Ovary (tissue), 9 donors: ENCODE data around the gene PEPD. TPM values are rescaled to one million over a fixed set of nuclear protein-coding genes. Genes with fewer than 3 reads are reported as not detected.
A peak's percentile ranks its signal among the peaks of the same experiment; 100 is the strongest.
"Not testable (repeated sequence)": the region's sequence is repeated elsewhere in the genome, so short reads cannot be mapped to it uniquely, and the experiment has no call there.

Source experiments
- DNase-seq, 5 donors: peaks; one replicate each; pipeline ENCODE4 v3.0.0-alpha.2; 2019 to 2020
- H3K27ac ChIP-seq, 2 donors: fragments of 200-600 bp; one replicate each; pipeline versions ENCODE4 v1.5.1 to v1.8.0; 2019 to 2022
- H3K27me3 ChIP-seq: fragments of 200-600 bp; one replicate; pipeline ENCODE4 v1.8.0; 2022
- H3K36me3 ChIP-seq: fragments of 200-600 bp; sonication (generic); one replicate; pipeline ENCODE4 v1.5.1; 2019
- H3K4me1 ChIP-seq: one replicate; pipeline ENCODE4 v1.8.1; 2013; ENCODE audit warnings: mild to moderate bottlenecking, moderate library complexity; ENCODE audit not compliant: insufficient read depth
- H3K4me3 ChIP-seq: fragments of 200-600 bp; sonication (generic); one replicate; pipeline ENCODE4 v1.5.1; 2017
- H3K9me3 ChIP-seq, 2 donors: fragments of 200-600 bp in 1 of 2; sonication (generic) in 1 of 2; one replicate each; pipeline versions ENCODE4 v1.5.1 to v1.8.1; 2013 to 2019; ENCODE audit warnings: mild to moderate bottlenecking in 1 of 2, moderate library complexity in 1 of 2
- CTCF ChIP-seq, 3 donors: fragments of 450-650 bp in 2 of 3; fragments of 200-600 bp in 1 of 3; IDR thresholded peaks; one replicate each; pipeline versions ENCODE4 v1.5.1 to v1.8.0; 2016 to 2022; ENCODE audit warnings: antibody characterized with exemption in 3 of 3, mild to moderate bottlenecking in 1 of 3
- EP300 ChIP-seq: sonication (generic); formaldehyde crosslinking; IDR thresholded peaks from one replicate; pipeline ENCODE4 v1.6.1; 2017; ENCODE audit warnings: antibody characterized with exemption
- POLR2A ChIP-seq: fragments of 450-650 bp; IDR thresholded peaks from one replicate; pipeline ENCODE4 v1.6.1; 2017; ENCODE audit warnings: antibody characterized with exemption, mild to moderate bottlenecking, moderate library complexity
- WGBS, 3 donors: extraction: QIAGEN DNeasy Blood & Tissue Kit in 1 of 3; methylation state at CpG; one replicate each; pipeline versions ENCODE4 v1.1.5 to v1.1.7; 2013 to 2017; 5-methylcytosine and 5-hydroxymethylcytosine counted together
- intact Hi-C, 4 donors: fragments of 100-400 bp; cut with DNase I; formaldehyde crosslinking; loops; one replicate each; pipeline versions ENCODE4 v1.11.0 to v1.15.1; 2022 to 2023
- polyA plus RNA-seq, 2 donors: library from polyadenylated mRNA; stranded (reverse); fragments of 200-250 nt in 1 of 2; fragments of 350-450 nt in 1 of 2; fragmentation: Illumina TruSeq in 1 of 2; extraction: RNeasy Lipid Tissue Mini Kit (QIAGEN cat#74804) in 1 of 2; gene quantifications; one replicate each; pipeline ENCODE4 v1.2.3, GENCODE V29; 2013 to 2014
- total RNA-seq, 7 donors: library from RNA; depleted of rRNA in 2 of 7; stranded (reverse); fragments of >200 nt in 2 of 7; fragmentation: NEBNext Ultra II Directional in 3 of 7; extraction: Animal tissue kit (Norgen Biotek cat#: 25700) in 3 of 7; gene quantifications; one replicate each; pipeline versions ENCODE4 v1.1.0 to v1.2.4, GENCODE V29; 2016 to 2023
- donor health status: DM: no; HTN: no; CAD: no; lungs with moderate emphysema.
- donor health status: DM: no; HTN: no; CAD: no.
- donor health status: Bipolar disorder and iron deficiency.
- donor health status: DM: yes; HTN: yes; CAD: no.
- donor health status: DM: no; HTN: no; CAD: no.
- donor health status: DM: yes; HTN: yes; CAD: no.

Gene PEPD
- total and polyA plus RNA-seq, 9 donors = 38.7 to 66.9 (median 58.9) TPM

GRCh38 chr19:33493401-33494275 lies 28.0 kb downstream of the PEPD start:
- intact Hi-C loops = no loop called here
- TF ChIP-seq EP300 (no peak), CTCF (IDR thresholded peaks at IDR 0.05) (no peak), POLR2A (no peak)
- no peak overlapping the region for H3K27ac ChIP-seq
- no peak for DNase-seq
- H3K4me3 ChIP-seq = no peak overlapping the region
- no peaks in the 10 kb centered on the region for H3K4me1 ChIP-seq
- H3K27me3 ChIP-seq = no peaks in the 10 kb centered on the region
- no peaks in the 10 kb centered on the region for H3K9me3 ChIP-seq
- 92 to 94% (median 94%) methylated on average over 14 of the region's 14 CpGs for WGBS, 3 donors
- H3K36me3 ChIP-seq = no peaks in the 10 kb centered on the region

GRCh38 chr19:33492951-33493350 lies 28.6 kb downstream of the PEPD start:
- intact Hi-C loops = no loop called here
- Histone ChIP-seq H3K4me1 (no peaks in the 10 kb centered on the region), H3K9me3 (no peaks in the 10 kb centered on the region), H3K27me3 (no peaks in the 10 kb centered on the region), H3K27ac (no peak overlapping the region), H3K4me3 (no peak overlapping the region), H3K36me3 (no peaks in the 10 kb centered on the region)
- DNase-seq = no peak
- TF ChIP-seq CTCF (IDR thresholded peaks at IDR 0.05) = no peak
- no peak for TF ChIP-seq POLR2A
- no peak for TF ChIP-seq EP300
- WGBS, 3 donors = 90 to 96% (median 91%) methylated on average over 8 of the region's 8 CpGs

- no peaks in the 10 kb centered on the region for H3K9me3 ChIP-seq
- H3K36me3 ChIP-seq = no peaks in the 10 kb centered on the region
- no peak overlapping the region for H3K27ac ChIP-seq
- H3K27me3 ChIP-seq = no peaks in the 10 kb centered on the region
- DNase-seq = peak in 1 of 5 donors; percentile 8
- 95 to 99% (median 96%) methylated on average over 7 of the region's 7 CpGs for WGBS, 3 donors
- no peak overlapping the region for H3K4me3 ChIP-seq
- no peaks in the 10 kb centered on the region for H3K4me1 ChIP-seq
- intact Hi-C loops = no loop called here
- TF ChIP-seq CTCF (IDR thresholded peaks at IDR 0.05) (no peak), POLR2A (no peak), EP300 (no peak)
Measured at GRCh38 chr19:33492090-33492489, 29.5 kb downstream of the PEPD start.

GRCh38 chr19:33490596-33490995 lies 31.0 kb downstream of the PEPD start:
- intact Hi-C loops, H3K4me1 ChIP-seq, H3K27ac ChIP-seq, H3K9me3 ChIP-seq, H3K27me3 ChIP-seq, H3K4me3 ChIP-seq, H3K36me3 ChIP-seq, DNase-seq: not testable (repeated sequence)
- WGBS, 3 donors = 92 to 93% (median 93%) methylated on average over 8 of the region's 8 CpGs

- TF ChIP-seq EP300 = no peak
- no peak for DNase-seq
Measured at GRCh38 chr19:33490041-33490451, 31.5 kb downstream of the PEPD start.

More at GRCh38 chr19:33490041-33490451, 31.5 kb downstream of the PEPD start:
- Histone ChIP-seq H3K9me3 (no peaks in the 10 kb centered on the region), H3K27ac (no peak overlapping the region), H3K4me3 (no peak overlapping the region), H3K27me3 (no peaks in the 10 kb centered on the region), H3K36me3 (no peaks in the 10 kb centered on the region), H3K4me1 (no peaks in the 10 kb centered on the region)
- 74 to 86% (median 84%) methylated on average over 8 to 9 of the region's 9 CpGs for WGBS, 3 donors
- intact Hi-C loops = no loop called here
